GF-D8 (cell line): ENCODE measurements around the gene EFTUD2.
"Not testable (repeated sequence)": the region's sequence is repeated elsewhere in the genome, so short reads cannot be mapped to it uniquely, and the experiment has no call there.

Source experiments
- DNase-seq: peaks from one replicate; lab custom pipeline; 2025; lab: John Stamatoyannopoulos, UW

EFTUD2 gene

DNA sequence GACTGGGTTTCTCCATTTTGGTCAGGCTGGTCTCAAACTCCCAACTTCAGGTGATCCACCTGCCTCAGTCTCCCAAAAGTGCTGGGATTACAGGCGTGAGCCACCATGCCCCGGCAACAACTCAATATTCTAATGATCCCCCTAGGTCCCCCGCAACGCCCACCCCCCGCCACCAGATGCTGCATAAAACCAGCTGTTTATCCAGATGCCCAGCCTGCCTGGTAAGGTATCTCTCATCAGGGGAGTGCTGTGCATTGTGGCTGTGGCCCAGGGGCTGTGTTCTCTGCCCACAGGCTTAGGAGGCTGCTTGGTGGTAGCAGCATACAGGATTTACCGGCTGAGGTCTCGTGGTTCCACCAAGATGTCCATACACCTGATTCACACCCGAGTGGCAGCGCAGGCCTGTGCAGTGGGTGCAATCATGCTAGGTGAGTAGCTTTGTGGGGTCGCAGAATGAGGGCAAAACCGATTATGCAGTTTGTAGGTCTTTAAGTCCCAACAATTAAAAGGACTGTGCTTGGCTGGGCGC, 50.2 kb downstream of the EFTUD2 start:
- no peak for DNase-seq

DNA sequence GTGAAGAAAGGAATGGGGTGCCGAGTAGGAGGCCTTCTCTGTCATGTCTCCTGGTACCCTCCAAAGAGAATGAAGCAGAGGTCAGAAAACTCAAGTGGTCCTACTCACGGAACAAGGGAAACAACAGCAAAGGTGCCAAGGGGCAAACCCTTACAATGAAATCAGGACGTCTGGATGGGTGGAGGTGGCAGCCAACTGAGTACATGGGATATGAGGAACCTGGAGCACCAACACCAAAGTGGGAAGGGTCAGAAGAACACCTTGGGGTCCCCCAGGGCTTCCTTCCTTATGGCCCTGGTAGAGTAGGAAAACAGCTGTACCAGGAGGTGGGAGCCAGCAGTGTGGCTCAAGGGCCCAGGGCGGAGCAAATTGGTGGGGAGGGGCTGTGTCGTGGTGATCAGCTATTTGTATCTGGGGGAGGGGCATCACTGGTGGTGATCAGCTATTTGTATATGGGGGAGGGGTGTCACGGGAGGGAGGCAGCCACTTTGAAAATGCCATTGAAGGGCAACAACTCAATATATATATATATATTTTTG, 50.9 kb downstream of the EFTUD2 start:
- no peak for DNase-seq

DNA sequence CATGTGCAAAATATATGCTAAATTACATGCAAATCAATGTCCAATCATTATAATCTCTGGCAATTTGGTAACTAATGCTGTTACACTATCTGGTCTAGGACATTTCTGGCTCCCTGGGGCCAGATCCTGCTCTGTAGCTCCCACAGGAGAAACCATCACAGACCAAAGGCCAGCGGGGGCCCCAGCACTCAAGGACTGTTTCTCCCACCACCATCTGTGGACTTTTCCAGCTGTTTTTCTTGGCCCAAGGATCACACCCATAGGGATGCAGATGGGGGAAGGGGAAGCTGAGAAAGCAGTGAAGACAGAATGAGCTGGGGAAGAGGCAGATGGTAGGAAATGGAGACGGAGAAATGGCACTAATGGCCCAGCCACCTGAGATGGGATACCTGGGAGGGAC, 51.7 kb downstream of the EFTUD2 start, which contains the start of gene HIGD1B:
HIGD1B (plus strand) TSS at position 298 of the 400 bp plus-strand sequence. CDS start 270 bp downstream, outside the sequence.
- DNase-seq, result no peak

DNA sequence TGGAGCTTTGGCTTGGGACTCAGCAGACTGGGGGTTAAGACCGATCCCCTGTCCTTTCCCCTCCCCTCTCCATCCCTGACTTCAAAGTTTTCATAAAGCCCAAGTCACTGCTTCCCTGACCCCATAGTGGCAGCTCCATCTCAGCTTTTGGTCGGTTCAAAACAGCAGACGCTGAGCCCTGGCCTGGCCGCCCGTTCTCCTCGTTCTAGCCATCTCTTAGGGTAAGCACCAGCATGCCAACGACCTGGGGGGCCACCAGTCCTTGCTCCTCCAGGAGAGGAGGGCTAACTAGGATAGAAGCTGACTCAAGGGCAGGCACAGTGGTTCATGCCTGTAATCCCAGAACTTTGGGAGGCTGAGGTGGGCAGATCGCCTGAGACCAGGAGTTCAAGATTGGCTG, 53.0 kb downstream of the EFTUD2 start:
- no peak for DNase-seq

DNA sequence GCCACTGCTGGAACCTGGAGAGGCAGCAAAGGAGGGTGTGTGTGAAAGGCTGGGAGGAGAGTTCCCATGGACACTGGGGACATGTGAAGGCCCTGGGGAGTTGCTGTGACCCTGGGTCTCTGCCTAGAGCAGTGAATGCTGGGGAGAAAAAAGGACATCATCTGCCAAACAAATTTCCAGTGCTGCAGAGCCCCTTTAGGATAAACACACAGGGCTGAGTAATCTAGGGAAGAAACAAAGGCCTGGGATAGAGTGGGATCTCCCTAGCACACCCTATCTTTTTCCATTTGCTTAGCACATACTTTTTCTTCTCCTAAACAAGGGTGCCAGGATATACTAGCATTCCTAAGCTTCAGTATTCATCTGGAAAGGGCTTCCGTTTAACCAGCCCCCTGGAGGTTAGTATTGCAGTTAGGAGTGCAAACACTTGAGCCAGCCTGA, 54.8 kb downstream of the EFTUD2 start:
- no peak for DNase-seq

DNA sequence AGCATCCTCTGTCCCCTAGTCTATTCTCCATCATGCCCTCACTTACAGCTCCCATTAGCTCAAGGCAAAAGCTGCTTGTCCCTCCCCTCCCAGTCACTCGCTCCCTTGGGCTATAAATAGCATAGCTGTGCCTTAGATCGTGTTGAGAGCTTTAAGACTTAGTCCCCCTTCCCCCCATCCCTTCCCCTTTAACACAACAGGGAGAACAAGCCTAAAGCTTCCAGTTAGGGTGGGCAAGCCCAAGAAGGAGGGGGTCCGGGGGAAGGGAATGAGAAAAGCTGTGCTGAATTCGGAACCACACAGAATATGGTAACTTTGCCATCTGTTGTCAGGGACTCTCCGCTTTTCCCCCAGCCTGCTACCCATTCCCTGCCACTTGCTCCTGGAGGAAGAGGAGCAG, 56.5 kb downstream of the EFTUD2 start:
- DNase-seq, result no peak

DNA sequence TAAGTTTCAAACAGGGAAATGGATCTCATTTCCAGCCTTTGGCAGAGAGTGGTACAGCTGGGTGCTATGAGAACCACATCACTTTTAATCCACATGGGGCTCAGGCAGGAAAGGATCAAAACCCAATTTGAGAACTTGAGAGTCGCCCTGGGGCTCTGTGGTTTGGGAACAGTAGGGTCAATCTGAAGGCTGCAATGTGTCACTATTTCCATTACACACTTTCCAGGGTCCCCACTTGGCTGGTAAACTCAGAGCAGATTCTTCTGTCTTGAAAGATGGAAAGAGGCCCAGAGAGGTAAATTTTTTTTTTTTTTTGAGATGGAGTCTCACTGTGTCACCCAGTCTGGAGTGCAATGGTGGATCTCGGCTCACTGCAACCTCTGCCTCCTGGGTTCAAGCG, 58.3 kb downstream of the EFTUD2 start:
- no peak for DNase-seq

DNA sequence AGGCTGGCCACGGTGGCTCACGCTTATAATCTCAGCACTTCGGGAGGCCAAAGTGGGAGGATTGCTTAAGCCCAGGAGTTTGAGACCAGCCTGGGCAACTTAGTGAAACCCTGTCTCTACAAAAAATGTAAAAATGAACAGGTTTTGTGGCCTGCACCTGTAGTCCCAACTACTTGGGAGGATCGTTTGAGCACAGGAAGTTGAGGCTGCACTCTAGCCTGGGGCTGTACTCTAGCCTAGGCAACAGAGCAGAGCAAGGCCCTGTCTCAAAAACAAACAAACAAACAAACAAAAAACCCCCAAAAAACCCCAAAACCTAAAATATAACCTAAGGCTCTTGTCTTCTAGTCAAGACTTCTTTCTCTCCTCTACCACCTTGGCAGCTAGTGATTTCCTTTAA, 59.0 kb downstream of the EFTUD2 start:
- no peak for DNase-seq

DNA sequence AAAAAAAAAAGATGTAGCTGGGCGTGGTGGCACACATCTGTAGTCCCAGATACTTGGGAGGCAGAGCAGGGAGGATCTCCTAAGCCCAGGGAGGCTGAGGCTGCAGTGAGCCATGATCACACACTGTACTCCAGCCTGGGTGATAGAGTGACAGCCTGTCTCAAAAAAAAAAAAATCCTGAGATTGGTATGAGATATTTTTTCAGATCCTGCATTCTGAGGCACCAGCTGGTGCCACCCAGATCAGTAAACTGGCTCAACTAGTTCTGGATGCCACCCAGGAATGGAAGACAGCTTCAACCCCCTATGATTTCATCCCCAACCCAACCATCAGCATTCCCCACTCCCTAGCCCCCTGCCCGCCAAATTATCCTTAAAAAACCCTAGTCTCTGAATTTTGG, 62.0 kb downstream of the EFTUD2 start:
- DNase-seq, result no peak

DNA sequence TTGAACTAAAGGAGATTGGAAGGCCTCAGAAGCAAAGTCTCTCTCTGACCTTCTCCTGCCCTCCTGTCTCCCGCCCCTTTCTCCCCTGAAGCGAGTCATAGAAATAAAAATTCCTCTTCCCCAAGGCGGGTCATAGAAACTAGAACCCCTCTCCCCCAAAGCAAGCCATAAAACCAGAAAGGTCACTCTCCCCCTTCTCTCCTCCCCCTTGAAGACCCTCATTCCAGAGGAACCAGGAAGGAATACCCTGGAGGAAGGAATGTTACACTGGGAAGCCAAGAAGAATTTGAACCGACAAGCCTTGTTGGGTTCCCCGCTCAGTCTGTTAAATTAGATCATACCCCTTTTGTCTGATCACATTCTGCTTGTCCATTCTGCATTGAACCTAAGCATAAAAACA, 66.4 kb downstream of the EFTUD2 start:
- no peak for DNase-seq

DNA sequence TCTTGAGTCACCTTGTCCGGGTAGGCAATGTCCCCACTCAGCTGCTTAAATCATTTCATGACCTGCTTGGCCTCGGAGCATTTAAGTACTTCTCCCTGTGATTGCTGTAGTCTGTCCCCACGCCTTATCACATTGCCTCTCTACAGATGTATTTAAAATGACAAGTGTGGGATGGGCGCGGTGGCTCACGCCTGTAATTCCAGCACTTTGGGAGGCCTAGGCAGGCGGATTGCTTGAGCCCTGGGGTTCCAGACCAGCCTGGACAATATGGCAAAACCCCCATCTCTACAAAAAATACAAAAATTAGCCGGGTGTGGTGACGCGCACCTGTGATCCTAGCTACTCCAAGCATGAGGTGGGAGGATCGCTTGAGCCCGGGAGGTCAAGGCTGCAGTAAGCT, 67.9 kb downstream of the EFTUD2 start:
- DNase-seq, result no peak

DNA sequence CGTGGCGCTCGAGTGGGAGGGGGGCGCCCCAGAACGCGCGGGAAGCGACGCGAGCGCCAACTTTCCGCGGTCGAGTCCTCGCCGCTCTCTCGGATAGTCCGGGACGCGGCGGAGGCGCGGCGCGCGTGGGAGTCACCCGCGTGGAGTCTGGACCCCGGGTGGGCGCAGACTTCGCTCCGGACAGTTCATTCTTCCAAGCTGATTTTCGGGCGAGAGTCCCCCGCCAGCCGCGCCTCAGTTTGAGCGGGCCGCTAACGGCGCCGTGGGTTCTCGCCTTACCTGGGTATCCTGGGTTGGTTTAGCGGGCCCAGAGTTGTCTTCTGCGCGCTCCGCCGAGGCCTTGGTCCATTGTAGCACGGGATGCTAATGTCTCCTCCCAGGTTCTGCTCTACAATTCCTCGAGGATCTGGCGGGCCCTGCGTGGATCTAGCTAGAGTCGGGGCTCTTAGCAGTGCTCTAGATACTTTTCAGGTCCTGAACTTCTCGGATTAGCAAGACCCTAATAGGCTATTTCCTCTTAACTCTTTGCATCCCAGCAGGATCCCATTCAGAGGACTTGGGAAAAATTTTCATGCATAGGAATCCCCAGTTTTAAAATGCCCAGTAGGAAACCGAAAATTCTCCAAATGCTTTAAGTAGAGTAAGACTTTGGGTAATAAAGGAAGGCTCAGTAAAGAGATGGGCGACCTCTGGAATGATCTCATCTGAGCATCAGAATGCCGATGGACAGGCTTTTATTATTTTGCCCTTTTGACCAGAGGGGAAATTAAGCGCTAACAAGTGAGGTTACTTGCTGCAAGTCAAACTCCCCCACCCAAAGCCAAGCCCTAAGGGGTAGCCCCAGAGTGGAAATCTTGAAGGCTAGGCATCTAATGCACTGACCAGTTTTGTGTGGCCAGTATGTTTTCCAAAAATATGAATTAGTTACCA, 68.6 kb downstream of the EFTUD2 start:
- no peak for DNase-seq

DNA sequence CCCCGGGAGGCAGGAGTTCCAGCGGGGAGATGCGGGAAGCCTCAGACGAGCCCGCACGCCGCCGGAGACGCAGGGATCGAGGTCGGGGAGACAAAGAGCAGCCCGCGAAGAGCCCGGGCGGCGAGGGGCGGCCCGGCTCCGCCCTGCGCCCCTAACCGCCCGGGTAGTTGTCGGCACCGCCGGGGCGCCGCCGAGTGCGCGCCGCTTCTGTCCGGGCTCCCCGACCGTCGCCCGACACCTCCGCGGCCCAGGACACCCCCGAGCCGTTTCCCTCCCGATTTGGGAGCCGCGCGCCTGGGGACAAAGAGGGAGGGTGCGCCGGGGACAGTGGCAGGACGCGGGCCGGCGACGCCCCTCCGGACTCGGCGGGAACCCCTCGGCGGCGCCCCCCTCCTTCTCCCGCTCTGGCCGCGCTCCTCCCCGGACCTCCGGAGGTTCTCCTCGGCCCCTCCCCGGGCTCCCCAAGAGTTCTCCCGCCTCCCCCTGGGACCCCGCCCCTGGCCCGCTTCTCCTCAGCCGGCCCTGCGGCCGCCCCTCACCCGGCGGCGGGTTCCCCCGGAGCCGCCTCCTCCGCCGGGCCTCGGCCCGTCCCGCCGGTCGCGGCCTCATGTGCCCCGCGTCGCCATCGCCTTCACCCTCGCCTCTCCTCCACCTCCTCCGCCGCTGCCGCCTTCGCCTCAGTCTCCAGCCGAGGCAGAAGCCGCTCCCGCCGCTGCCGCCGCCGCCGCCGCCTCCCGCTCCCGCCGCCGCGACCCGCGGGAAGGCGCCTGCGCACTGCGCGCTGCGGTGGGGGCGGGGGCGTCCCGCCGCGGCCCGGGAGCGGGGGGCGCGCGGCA, 69.5 kb downstream of the EFTUD2 start, which contains the start of gene GJC1:
GJC1 (minus strand) TSS at position 765 of the 836 bp plus-strand sequence. CDS start 24,470 bp downstream, outside the sequence.
- DNase-seq, result no peak

DNA sequence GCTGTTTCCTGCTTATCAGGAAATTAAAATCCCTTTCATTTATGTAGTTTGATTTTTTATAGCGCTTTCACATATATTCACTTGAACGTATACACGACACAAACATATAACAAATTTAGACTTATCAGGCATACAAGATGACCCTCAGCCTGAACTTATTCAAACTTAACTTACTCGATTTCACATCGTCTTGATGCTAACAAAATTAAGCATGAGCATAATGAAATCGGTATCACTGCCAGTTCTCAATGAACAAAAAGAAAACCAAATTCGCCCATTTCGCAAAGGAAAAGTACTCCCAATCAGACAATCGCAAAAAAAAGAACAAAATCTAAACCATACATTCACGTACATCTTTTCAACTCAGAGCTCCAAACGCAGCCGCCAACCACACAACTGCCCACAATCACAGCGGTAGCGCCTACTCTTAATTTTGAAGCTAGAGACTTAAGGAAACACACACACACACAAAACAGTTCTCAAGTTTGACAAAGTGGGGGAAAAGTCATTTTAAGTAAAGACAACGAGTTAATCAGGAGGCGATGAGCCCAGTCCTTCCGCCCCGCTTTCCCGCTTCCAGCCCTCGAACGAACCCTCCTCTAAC, 70.2 kb downstream of the EFTUD2 start:
- no peak for DNase-seq

DNA sequence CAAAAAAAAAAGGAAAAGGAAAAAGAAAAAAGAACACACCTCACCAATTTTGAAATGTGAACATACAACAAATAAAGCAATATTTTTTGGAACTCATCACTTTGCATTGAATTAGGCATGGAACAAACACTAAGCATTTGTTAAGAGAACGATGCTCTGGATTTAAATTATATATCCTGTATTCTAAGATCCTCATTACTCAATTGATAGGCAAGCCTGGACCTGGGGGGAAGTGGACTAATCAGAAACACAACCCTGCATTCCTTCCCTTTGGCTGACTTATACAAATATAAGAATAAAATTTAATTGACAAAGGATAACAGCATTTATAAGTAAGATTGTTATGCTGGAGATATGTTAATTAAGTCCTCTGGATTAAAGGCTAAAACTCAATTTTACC, 71.4 kb downstream of the EFTUD2 start:
- no peak for DNase-seq

DNA sequence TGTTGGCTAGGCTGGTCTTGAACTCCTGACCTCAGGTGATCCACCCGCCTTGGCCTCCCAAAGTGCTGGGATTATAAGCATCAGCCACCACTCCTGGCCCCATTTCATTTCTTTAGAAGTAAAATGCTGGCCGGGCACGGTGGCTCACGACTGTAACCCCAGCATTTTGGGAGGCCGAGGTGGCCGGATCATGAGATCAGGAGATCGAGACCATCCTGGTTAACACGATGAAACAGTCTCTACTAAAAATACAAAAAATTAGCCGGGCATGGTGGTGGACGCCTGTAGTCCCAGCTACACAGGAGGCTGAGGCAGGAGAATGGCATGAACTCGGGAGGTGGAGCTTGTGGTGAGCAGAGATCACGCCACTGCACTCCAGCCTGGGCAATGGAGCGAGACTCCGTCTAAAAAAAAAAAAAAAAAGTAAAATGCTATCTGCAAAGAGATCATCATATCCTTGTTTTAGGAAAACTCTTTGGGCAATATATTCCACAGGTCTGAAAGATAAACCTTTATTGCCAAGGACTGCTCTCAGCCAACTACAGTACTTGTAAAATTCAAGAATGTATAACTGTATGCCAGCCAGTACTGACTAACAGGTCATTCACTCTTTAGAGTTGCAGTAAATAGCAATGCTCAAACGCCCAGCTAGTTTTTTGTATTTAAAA, 73.0 kb downstream of the EFTUD2 start:
- no peak for DNase-seq

DNA sequence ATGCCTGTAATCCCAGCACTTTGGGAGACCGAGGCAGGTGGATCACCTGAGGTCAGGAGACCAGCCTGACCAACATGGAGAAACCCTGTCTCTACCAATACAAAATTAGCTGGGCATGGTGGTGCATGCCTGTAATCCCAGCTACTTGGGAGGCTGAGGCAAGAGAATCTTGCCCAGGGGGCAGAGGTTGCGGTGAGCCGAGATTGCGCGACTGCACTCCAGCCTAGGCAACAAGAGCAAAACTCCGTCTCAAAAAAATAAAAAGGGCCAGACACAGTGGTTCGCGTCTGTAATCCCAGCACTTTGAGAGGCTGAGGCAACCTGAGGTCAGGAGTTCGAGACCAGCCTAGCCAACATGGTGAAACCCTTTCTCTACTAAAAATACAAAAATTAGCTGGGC, 74.0 kb downstream of the EFTUD2 start:
- not testable (repeated sequence) for DNase-seq

DNA sequence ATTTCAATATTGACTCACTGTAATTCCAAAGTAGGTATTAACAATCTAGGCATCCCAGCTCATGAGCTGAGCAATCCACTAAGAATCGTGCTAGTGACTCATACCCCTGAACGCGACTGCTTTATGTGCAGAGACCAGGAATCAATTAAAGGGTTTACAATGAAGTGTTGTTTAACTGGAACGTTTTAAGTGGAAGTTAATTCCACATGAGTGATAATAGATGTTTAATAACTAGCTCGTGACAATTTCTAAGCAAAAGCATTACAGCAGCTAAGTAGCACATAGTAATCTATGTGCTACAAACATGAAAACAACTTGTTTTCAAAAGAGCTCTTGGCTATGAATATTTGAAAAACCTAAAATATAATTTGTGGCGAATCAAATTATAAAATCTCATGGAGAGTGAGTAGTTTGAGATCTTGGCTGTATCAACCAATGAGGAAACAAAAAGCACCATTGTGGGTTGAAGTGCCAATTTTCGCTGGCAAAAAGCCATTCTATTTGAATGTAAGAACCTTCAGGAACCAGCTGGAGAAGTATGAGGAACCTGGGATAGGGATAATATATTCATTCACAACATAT, 78.5 kb downstream of the EFTUD2 start:
- no peak for DNase-seq

DNA sequence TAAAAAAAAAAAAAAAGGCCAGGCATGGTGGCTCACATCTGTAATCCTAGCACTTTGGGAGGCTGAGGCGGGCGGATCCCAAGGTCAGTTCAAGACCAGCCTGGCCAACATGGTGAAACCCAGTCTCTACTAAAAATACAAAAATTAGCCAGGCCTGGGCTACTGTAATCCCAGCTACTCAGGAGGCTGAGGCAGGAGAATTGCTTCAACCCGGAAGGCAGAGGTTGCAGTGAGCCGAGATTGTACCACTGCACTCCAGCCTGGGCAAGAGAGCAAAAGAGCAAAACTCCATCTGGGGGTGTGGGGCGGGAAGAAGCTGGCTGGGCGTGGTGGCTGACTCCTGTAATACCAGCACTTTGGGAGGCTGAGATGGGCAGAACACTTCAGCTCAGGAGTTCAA, 80.7 kb downstream of the EFTUD2 start:
- not testable (repeated sequence) for DNase-seq

DNA sequence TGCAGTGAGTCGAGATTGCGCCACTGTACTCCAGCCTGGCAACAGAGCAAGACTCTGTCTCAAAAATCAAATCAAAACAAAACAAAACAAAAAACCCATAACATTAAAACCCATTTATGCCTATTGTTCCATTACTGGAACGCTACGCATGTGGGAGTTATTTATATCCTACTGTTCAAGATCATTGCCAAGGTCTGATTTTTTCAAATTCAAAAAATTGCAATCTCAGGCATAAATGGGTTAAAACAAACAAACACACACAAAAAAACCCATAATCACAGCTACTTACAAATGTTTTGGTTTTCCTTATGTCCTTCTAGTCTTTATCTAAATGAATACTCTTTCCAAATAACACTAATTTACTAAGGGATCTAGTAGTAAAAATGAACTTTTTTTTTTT, 87.0 kb downstream of the EFTUD2 start:
- no peak for DNase-seq
